ENCODE results near the gene CD300H.

- TF ChIP-seq GATA2 (IDR thresholded peaks at IDR 0.05; ENCODE audit: low read depth, low read length): no peak
- TF ChIP-seq GATA3 (IDR thresholded peaks at IDR 0.05; ENCODE audit: low read depth, low read length): no peak
Measured at GRCh38 chr17:74542166-74542565, 25.1 kb downstream of the CD300H start.
